Thyroid gland (tissue), 4 donors: Measurements from ENCODE around the gene LEMD3. TPM values are rescaled to one million over a fixed set of nuclear protein-coding genes. Genes with fewer than 3 reads are reported as not detected.

Experiments
- DNase-seq, 2 donors: peaks; one replicate each; pipeline ENCODE4 v3.0.0-alpha.2; 2019
- H3K27ac ChIP-seq, 3 donors: fragments of 200-600 bp; sonication (generic); 1 replicate in 2 of 3; 2 replicates in 1 of 3; pipeline ENCODE4 v1.5.1; 2016 to 2019; ENCODE audit warnings: mild to moderate bottlenecking in 1 of 3, moderate library complexity in 1 of 3
- H3K27me3 ChIP-seq: fragments of 200-600 bp; sonication (generic); one replicate; pipeline ENCODE4 v1.5.1; 2019
- H3K36me3 ChIP-seq, 2 donors: fragments of 200-600 bp; sonication (generic); one replicate each; pipeline ENCODE4 v1.5.1; 2016 to 2019
- H3K4me1 ChIP-seq, 2 donors: fragments of 200-600 bp; sonication (generic); one replicate each; pipeline ENCODE4 v1.5.1; 2017 to 2019
- H3K4me3 ChIP-seq, 3 donors: fragments of 200-600 bp; sonication (generic); replicated peaks in 1 of 3; 1 replicate in 2 of 3; 2 replicates in 1 of 3; pipeline ENCODE4 v1.5.1; 2016; ENCODE audit warnings: mild to moderate bottlenecking in 1 of 3
- H3K9me3 ChIP-seq: fragments of 200-600 bp; sonication (generic); one replicate; pipeline ENCODE4 v1.5.1; 2017
- CTCF ChIP-seq, 6 experiments: fragments of 200-600 bp in 3 of 6; fragments of 450-650 bp in 3 of 6; sonication (generic) in 3 of 6; IDR thresholded peaks; one replicate each; pipeline ENCODE4 v1.5.1; 2016 to 2019; ENCODE audit warnings: antibody characterized with exemption in 6 of 6, mild to moderate bottlenecking in 2 of 6, inconsistent platforms in 1 of 6, moderate library complexity in 1 of 6
- POLR2A ChIP-seq, 2 donors: fragments of 450-650 bp; IDR thresholded peaks; one replicate each; pipeline ENCODE4 v1.6.1; 2017; ENCODE audit warnings: antibody characterized with exemption in 2 of 2, mild to moderate bottlenecking in 2 of 2, moderate library complexity in 1 of 2
- WGBS, 2 donors: methylation state at CpG; one replicate each; pipeline ENCODE4 v1.1.5; 2017; 5-methylcytosine and 5-hydroxymethylcytosine counted together
- intact Hi-C: fragments of 100-400 bp; cut with DNase I; formaldehyde crosslinking; loops from one replicate; pipeline ENCODE4 v1.15.1; 2023
- total RNA-seq, 4 donors: library from RNA; depleted of rRNA; stranded (reverse); fragments of >200 nt; gene quantifications; one replicate each; pipeline ENCODE4 v1.2.3, GENCODE V29; 2016

LEMD3 gene
- total RNA-seq, 4 donors from 2014 or later, result 45.4 to 64.0 (median 49.3) TPM

GRCh38 chr12:65123435-65124063 lies 45.8 kb upstream of the LEMD3 start:
- no peak overlapping the region for H3K27ac ChIP-seq
- no peak for DNase-seq
- peaks cover 11% of the 10 kb centered on the region for H3K27me3 ChIP-seq
- H3K36me3 ChIP-seq, result no peaks in the 10 kb centered on the region
- 13% methylated on average over 8 of the region's 8 CpGs for WGBS, 2 donors
- peaks cover 0 to 9% of the 10 kb centered on the region in 2 donors for H3K4me1 ChIP-seq
- no peak overlapping the region for H3K4me3 ChIP-seq
- intact Hi-C loops, result no loop called here
- TF ChIP-seq POLR2A (IDR thresholded peaks at IDR 0.05) (no peak), CTCF (IDR thresholded peaks at IDR 0.05) (peak in 4 of 6 experiments; percentile 26 to 59 (median 36))
- H3K9me3 ChIP-seq, result no peaks in the 10 kb centered on the region

DNA sequence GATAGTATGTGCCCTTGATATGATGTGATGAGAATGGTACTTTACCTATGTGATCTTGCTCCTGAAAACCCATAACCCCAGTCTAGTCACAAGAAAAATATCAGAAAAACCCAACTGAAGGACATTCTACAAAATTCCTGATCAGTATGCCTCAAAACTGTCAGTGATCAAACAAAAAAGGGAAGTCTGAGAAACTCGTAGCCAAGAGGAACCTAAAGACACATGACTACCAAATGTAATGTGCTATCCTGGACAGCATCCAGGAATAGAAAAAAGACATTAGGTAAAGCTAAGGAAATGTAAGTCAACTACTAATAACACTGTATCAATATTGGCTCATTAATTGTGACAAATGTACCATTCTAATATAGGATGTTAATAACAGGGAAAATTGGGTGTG lies 44.1 kb upstream of the LEMD3 start:
- Histone ChIP-seq H3K4me3 (no peak overlapping the region), H3K9me3 (no peaks in the 10 kb centered on the region), H3K27me3 (peaks cover 5% of the 10 kb centered on the region), H3K4me1 (peaks cover 0 to 9% of the 10 kb centered on the region in 2 donors), H3K36me3 (no peaks in the 10 kb centered on the region), H3K27ac (no peak overlapping the region)
- TF ChIP-seq CTCF (IDR thresholded peaks at IDR 0.05), result no peak
- 43 to 58% methylated on average over 1 of the region's 1 CpG for WGBS, 2 donors
- intact Hi-C loops, result no loop called here
- DNase-seq, result no peak

- Histone ChIP-seq H3K4me1 (peaks cover 0 to 7% of the 10 kb centered on the region in 2 donors), H3K36me3 (no peaks in the 10 kb centered on the region), H3K4me3 (no peak overlapping the region), H3K9me3 (no peaks in the 10 kb centered on the region), H3K27me3 (peaks cover 5% of the 10 kb centered on the region), H3K27ac (no peak overlapping the region)
- DNase-seq, result no peak
- 73 to 76% methylated on average over 2 of the region's 2 CpGs for WGBS, 2 donors
- TF ChIP-seq POLR2A (IDR thresholded peaks at IDR 0.05), result no peak
- no peak for TF ChIP-seq CTCF (IDR thresholded peaks at IDR 0.05)
- intact Hi-C loops, result no loop called here
Observed at GRCh38 chr12:65125975-65126374, 43.4 kb upstream of the LEMD3 start.

- no peak overlapping the region for H3K27ac ChIP-seq
- WGBS, 2 donors, result 68 to 74% methylated on average over 5 of the region's 5 CpGs
- no peaks in the 10 kb centered on the region for H3K36me3 ChIP-seq
- no peak overlapping the region for H3K4me3 ChIP-seq
- TF ChIP-seq CTCF (IDR thresholded peaks at IDR 0.05), result no peak
- no peak for TF ChIP-seq POLR2A (IDR thresholded peaks at IDR 0.05)
- peaks cover 0 to 2% of the 10 kb centered on the region in 2 donors for H3K4me1 ChIP-seq
- peaks cover under 1% of the 10 kb centered on the region for H3K27me3 ChIP-seq
- intact Hi-C loops, result no loop called here
- H3K9me3 ChIP-seq, result no peaks in the 10 kb centered on the region
- no peak for DNase-seq
Observed at GRCh38 chr12:65126482-65126881, 42.9 kb upstream of the LEMD3 start.

DNA sequence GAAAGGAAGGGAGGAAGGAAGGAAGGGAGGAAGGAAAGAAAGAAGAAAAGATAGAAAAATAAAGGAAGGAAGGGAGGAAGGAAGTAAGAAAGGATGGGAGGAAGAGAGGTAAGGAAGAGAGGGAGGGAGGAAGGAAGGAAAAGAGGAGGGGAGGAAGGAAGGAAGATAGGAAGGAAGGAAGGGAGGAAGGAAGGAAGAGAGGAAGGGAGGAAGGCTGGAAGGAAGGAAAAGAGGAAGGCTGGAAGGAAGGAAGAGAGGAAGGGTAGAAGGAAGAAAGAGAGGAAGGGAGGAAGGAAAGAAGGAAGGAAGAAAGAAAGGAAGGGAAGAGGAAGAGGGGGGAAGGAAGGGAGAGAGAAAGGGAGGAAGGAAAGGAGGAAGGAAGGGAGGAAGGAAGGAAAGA lies 35.5 kb upstream of the LEMD3 start:
- H3K4me3 ChIP-seq, result no peak overlapping the region
- no peaks in the 10 kb centered on the region for H3K9me3 ChIP-seq
- TF ChIP-seq CTCF (IDR thresholded peaks at IDR 0.05), result no peak
- TF ChIP-seq POLR2A (IDR thresholded peaks at IDR 0.05), result no peak
- no peaks in the 10 kb centered on the region for H3K4me1 ChIP-seq
- DNase-seq, result no peak
- no peak overlapping the region for H3K27ac ChIP-seq
- no peaks in the 10 kb centered on the region for H3K36me3 ChIP-seq
- no peaks in the 10 kb centered on the region for H3K27me3 ChIP-seq
- intact Hi-C loops, result no loop called here
